Stimulated activated CD4-positive, alpha-beta T cell treated with anti-CD3 and anti-CD28 coated beads, Interleukin-12 subunit alpha, Interleukin-12 subunit beta, amount 100 ng/mL, for 48 hours (primary cell): ENCODE measurements around the gene CEP76.

ENCODE experiments used
- DNase-seq, 3 donors: peaks; one replicate each; pipeline ENCODE4 v3.0.0-alpha.2; 2020; ENCODE audit warnings: low read depth in 2 of 3, low spot score in 1 of 3

Gene CEP76

DNA sequence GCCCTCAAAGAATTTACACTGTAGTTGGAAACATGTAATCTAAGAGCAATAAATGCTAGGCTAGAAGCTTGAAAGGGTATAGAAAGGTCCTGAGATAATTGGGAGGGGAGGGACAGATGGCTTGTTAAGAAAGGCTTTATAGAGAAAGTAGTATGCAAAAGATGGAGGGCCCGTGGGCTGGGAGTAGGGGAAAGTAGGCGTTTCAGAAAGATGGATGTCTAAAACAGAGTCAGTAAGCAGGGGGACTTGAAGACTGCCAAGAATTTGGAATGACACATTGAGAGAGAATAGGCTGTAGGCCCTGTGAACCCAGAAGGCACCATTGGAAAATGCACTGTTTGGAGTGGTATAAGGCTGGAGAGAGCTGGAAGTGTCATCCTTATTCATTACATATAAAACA is 1.1 kb upstream of the CEP76 start:
- no peak for DNase-seq

DNA sequence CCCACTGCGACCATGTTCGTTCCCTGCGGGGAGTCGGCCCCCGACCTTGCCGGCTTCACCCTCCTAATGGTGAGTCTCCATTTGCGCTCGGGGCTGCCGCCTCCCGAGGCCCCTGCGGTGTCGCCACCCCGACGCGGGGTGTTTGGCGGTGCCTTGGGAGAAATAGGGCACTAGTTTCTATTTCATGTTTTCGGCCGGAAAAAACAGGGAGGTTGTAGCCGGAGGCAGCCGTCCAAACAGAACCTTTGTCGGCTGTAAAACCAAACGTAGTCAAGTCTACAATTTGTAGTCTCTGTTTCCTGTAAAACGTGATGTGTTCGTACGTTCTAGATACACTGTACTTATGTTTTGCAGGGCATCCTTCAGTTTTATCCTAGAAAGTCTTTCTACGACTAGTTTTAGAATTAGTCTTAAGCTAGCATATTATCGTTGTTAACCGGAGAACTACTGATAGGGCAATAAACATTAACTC is 609 bp upstream of the CEP76 start:
- no peak for DNase-seq

DNA sequence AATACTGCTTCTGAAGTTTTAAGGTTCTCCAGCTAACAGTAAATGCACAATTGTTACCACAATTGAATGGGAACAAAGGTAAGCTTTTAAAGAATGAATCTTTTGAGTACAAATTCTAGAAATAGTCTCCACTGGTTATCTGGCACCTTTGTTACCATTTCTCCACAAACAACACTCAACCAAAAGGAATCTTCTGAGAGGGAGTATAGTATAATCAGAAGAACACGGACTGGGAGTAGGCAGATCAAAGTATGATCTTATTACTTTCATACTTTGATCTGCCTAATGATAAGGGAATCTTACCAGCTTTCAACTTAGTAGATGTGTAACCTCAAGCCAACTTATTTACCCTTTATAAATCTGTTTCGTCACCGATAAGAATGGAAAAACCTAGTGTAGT is 1.4 kb downstream of the CEP76 start:
- no peak for DNase-seq

DNA sequence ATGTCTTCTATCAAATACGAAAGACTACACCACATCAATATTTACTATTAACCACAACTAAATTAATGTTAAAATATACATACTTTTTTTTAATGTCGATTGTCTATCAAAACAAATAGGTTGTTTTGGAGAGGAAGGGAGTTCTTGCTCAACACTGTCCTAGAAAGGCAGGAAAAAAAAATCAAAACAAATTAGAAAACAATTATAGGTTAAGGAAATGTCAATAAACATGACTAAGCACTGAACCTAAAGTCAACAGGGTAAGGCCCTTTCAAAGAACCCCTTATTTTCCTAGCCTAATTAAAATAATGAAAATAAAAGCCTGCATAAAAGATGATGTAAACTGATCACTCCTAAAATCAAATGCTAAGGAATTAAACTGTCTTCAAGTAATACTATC is 2.8 kb downstream of the CEP76 start:
- no peak for DNase-seq

DNA sequence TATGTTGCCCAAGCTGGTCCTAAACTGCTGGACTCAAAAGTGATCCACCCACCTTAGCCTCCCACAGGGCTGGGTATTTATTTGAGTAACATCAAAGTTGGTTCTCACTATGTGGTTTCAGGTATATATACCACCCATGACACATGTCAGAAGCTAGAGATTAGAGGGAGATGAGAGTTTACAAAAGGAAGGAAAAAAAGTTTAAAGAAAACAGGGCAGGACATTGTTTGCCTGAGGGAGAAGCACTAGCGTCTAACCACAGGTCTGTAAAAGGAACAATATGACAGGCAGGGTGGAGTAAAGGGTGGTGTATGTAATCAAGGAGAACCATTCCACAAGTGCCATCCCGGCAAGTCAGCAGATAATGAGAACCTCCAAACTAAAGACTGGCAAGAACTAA is 8.5 kb downstream of the CEP76 start:
- DNase-seq, result no peak

DNA sequence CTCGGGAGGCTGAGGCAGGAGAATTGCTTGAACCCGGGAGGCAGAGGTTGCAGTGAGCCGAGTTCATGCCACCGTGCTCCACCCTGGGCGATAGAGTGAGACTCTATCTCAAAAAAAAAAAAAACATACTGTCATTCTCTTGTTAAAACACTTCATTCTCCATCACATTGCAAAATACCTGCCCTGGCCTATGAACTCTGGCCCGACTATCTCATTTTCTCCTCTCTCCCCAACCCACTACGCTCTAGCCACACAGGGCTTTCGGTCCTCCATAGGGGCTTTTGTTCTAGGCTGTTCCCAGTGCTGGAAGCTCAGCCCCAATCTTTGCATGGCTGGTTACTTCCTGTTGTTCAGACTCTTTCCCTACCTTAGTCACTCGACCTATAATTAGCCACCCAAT is 10.3 kb downstream of the CEP76 start:
- DNase-seq, result no peak

DNA sequence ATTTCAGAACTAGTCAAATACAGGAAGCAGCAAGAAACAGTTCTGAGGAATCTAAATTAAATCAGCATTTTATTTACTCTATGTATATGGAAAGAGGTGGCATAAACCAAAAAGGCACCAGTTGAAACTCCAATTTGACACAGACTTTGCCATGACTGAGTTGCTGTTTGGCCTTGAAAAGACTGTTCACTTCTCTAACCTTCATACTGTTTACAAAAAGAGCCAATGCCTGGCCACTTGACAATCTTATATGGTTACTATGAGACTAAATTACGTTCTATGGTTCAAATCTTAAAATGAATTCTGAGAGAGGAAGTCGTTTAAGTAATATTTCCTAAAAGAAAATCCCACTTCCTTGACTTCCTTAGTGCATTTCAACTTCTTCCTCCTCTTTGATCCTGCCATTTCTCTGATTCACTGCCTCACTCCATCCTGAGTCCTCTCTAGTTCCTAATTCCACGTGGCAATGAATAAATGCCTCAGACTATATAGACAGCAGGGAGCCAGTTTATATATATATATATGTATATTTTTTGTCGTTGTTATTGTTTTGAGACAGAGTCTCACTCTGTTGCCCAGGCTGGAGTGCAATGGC is 13.2 kb downstream of the CEP76 start:
- DNase-seq, result no peak

DNA sequence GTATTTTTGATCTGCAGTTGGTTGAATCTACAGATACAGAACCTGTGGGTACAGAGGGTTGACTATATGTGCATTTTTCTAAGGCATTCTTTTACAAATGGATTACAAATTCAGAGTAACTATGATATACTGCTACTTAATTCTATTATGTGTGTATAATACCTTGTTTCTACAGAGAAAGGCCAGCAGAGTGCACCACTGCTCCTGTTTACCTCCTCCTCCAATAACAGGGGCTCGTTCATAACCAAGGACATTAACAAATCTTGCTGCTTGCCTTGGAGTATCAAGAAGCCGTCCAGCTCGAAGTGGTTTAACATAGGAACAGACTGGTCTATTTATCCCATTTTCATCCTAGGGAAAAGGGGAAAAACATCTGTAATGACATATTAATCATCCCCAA is 16.4 kb downstream of the CEP76 start:
- DNase-seq, result no peak

DNA sequence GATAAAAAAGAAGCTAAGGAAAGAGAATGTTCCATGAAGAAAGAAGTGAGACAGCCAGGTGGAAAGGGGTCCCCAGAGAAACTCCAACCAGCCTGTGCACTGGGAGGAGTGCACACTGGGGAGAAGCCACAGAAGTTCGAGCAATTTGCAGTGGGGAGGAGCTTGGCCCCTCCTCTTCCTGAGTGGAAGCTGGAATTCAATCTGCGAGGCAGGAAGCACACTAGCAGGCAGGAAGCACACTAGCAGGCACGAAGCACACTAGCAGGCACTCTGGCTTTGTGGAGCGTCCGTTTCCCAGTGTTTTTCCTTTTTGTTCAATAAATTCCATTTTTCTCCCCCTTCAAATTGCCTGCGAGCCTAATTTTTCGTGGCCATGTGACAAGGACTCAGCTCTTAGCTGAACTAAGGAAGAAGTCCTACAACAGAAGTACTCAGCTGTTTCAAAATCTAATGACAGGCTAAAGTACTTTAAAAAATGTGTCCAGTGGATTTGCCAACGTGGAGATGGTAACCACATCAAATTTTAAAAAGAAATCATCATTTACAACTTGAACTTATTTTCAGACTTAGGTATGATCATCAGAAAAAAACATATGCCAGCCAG is 23.2 kb downstream of the CEP76 start:
- DNase-seq, result no peak

DNA sequence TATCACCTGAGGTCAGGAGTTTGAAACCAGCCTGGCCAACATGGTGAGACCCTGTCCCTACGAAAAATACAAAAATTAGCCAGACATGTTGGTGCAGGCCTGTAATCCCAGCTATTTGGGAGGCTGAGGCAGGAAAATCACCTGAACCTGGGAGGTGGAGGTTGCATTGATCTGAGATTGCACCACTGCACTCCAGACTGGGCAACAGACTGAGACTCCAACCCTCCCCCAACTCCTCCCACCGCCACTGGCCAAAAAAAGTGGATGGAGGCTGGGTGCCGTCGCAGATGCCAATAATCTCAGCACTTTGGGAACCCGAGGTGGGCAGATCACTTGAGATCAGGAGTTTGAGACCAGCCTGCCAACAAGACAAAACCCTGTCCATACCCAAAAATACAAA is 34.5 kb downstream of the CEP76 start:
- DNase-seq, result no peak

DNA sequence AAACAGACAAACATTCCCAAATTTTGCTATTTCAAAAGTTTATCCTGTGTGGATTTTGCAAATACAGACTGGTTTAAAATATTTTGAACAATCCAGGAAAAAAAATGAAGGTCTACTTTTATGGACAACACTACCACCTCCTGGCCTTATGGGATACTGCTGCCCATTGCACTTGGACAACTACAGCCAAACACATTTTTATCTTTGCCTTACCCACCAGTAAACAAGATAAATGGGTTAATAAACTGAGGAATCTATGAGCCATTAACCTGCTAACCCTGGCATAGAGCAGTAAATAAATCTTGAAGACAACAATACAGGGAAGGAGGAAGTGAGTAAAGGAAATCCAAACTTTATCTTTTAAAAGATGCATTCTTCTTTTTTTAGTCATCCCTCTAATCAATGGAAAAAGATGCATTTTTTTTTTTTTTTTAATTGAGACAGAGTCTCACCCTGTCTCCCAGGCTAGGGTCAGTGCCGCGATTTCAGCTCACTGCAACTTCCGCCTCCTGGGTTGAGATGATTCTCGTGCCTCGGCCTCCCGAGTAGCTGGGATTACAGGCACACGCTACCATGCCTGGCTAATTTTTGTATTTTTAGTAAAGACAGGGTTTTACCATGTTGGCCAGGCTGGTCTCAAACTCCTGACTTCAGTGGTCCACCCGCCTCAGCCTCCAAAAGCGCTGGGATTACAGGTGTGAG is 42.5 kb downstream of the CEP76 start:
- peak in 2 of 3 donors; percentile 16 to 46 for DNase-seq

DNA sequence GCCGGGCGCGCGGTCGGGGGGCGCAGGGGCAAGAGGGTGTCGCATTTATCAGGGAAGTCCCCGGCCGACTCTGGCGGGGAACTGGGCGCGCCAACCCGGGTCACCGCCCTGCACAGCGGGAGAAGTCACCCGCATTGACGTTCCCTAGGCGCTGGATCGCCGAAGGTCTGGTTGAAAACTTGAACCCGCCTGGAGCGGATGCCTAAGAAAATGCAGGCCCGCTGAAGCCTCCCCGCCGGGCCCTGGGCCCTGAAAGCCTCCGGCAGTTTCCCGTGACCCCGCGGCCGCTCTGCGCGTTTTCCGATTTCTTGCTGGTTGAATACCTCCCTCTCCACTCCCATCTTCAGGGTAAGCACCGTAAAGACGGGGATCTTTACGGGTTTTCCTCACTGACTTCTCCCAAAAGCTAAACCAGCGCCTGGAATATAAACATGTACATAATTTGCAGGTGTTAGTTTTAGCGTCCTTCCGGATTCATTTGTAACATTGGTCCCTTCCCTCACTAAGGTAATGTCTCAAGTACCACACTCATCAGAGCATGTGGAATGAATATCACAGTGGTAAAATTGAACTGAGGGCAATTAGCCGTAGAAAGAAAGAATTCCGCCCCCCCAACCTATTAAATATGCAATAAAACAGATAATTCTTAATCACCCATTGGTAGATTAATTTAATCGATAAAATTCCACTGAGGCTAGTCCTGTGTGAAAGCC is 43.9 kb downstream of the CEP76 start:
- peak in 1 of 3 donors; percentile 10 for DNase-seq

DNA sequence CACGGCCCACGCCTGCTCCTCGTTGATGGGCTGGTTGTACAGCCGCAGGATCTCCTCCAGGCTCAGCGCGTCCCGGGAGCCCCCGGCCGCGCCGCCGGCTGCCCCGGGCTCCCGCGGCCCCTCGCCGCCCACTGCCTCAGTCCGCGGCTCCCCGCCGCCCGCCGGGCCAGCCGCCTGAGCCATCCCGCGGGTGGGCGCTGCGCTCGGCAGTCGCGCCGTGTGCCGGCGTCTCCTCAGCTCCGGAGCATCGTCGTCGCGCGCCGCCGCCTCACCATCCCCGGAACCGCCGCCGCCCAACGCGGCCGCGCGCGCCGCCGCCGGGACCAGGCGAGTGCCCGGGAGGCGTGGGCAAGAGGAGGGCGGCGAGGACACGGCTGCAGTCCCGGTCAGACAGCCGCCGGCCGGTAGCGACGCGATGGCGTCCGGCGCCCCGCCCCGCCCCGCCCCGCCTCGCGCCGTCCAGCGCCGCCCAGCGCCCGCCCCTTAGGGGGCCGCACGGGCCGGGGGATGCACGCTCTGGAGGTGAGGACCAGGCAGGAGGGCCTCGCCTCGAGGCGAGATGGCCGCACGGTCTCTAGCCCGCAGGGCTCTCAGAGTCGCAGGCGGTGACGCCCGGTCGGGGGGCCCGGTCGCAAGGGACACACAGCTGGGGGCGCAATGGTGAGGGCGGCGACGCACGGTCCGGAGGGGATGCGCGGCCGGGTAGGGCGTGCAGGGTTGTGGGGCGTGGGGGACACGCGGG is 44.7 kb downstream of the CEP76 start, which contains the start of gene SPIRE1:
Gene SPIRE1, minus strand, starts transcription at position 424 of the 742 bp plus-strand sequence. Its CDS starts 241 bp downstream, at position 183.
- DNase-seq, result peak in 1 of 3 donors; percentile 19

DNA sequence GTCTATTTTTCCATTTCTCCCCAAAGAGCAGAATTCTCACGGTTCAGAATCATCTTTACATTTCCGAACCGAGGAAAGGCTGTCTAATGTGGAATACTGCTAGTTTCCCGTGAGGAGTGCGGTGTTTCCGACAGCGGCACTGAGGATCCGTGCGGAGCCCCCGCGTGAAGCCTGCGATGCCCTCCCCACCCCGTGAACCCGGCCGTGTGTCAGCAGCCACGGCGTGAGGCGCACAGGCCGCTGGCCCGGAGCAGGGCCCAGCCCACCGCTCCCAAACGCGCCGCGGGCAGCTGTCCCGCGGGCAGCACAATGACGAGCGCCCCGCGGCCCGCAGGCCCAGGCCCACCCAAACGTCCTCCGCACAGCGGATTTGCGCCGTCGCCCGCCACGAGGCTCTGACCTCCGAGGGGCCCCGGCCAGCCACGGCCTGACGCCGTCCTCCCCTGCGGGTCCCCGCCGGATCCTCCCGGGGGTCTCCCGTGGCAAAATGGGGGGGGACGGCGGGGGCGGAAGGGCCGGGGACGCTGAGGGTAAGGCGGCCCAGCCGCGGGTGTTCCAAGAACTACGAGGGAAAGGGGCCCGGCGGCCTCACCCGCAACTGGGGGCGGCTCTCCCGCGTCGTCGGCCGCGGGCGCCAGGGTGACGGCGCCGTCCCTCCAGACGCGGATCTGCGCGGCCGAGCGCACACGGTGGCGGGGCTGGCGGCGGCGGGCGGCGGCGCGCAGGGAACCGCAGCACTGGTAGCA is 45.4 kb downstream of the CEP76 start:
- peak in 1 of 3 donors; percentile 15 for DNase-seq

DNA sequence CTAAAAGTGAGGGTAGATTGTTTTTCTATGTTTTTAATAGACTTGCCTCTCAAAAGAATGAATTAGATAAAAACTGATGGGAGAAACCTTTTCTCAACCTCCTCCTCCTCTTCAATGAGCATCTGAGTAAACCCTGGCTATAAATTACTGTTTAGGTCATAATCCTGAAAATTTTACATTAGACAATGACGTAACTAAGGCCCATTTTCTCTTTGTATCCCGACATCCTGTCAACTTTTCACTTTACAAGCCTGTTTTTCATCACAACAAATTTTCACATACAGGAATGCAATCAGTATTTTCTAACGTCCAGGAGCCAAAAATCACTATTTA is 46.0 kb downstream of the CEP76 start:
- no peak for DNase-seq

DNA sequence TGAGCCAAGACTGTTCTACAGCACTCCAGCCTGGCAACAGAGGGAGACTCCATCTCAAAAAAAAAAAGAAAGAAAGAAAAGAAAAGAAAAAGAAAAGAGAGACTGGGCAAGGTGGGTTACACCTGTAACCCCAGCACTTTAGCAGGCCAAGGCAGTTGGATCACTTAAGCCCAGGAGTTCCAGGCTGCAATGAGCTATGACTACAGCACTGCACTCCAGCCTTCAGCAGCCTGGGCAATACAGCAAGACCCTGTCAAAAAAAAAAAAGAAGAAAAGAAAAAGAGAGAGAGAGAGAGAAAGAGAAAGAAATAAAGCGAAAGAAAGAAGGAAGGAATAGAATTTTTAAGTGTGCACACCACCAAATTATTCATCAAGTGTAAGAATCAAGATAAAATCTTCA is 47.6 kb downstream of the CEP76 start:
- no peak for DNase-seq

DNA sequence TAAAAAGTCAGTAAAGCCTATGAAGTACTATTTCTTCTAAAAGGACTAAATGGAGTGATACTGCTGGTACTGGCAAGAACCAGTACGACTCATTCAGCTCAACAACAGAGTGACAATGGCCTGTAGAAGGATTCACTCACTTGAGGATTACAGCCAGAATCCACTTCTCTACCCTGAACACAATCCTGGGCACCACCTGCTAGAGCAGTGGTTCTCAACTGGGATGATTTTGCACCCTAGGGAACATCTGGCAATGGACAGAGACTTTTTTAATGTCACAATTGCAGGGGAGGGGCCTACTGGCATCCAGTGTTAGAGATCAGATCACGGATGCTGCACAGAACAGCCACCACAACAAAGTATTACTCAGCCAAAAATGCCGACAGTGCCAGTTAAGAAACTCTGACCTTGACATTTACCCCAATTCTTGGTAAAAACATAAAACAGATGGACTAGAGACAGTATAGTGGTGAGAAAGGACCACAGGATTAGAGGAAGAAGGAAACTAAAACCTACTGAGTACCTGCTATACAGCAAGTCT is 49.6 kb downstream of the CEP76 start:
- no peak for DNase-seq

DNA sequence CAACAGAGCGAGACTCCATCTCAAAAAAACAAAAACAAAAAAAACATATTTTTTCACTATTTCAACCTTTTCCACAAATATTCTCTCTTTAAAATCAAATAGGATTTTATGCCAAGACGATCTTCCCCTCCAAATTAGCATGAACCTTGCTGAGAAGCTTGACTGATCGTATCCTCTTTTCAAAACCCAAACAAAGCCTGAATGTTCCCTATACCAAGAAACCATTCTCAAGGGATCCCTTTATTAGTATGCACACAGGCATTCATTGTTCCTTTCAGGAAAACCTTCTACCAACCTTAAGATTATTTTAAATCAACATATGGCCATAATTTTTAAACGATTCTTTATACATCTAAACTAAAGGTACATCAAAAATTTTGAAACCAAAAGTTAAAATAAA is 50.9 kb downstream of the CEP76 start:
- no peak for DNase-seq

DNA sequence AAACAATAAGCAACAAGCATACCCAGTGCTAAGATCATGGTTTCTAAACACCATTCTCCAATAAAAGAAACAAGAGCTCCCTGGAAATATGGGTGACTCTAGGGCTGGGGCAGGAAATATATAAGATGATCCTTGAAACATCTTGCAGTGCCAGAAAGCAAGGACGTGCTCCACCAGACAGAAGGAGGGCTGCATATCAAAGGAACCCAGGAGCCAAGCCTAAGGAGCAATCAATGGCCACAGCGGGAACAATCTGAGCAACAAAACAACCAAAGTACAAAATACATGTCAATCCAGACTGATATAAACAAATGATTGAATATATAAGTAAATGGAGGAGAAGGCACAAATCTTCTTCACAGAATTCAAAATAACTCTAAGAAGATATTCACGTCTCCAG is 54.8 kb downstream of the CEP76 start:
- DNase-seq, result no peak

DNA sequence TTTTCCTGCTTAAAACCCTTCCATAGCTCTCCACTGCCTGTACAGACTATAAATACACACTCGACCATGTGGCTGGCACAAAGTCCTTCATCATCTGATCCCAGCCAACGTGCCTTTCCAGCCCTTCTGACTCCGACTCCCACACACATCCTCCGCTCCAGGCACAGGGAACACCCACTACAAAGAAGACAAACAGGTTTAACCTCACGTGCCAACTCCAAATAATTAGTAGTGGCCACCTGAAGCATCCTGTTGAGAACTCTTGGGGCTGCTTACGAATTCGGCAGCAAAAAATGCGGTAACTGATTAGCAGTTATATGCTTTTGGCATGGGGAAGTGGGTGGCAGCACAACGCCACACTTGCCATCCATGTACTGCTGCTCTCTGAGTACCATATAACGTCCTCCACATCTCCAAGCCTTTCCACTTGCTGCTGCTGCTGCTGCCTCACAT is 56.7 kb downstream of the CEP76 start:
- no peak for DNase-seq
